ENCODE measurements around the gene KCNK16.

Gene KCNK16

DNA sequence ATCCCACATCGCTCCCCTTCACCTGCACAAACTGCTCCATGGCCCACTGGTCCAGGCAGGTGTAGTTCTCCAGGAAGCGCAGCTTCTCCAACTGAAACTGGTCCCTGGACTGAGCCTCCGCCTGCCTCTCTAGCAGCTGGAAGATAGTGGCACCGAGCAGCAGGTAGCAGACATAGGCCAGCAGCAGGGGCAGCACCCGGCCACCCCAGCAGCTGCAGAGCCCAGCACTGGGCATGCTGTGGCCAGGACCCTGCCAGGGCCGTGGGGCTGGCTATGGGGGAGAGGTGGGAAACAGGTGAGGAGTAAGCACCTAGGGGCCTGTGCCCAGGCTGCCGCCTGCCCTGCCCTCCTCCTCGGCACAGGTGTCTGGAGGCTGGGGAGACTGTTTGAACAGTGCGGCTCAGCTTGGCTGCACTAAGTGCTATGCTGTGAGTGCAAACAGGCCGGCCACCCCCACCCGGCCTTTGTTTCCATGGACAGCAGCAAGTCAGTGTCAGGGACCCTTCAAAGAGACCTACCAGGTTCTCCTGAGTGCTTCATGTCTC is at the start of gene KCNK16:
Gene KCNK16, minus strand, starts transcription at position 397 of the 545 bp plus-strand sequence. Its CDS starts 162 bp downstream, at position 235.
- no peak for DNase-seq

- no peak for DNase-seq
Observed at GRCh38 chr6:39370390-39370789, 47.9 kb upstream of the KCNK16 start.

- peak in 1 of 51 donors; percentile 18 for DNase-seq
Observed at GRCh38 chr6:39369987-39370386, 47.5 kb upstream of the KCNK16 start.

DNA sequence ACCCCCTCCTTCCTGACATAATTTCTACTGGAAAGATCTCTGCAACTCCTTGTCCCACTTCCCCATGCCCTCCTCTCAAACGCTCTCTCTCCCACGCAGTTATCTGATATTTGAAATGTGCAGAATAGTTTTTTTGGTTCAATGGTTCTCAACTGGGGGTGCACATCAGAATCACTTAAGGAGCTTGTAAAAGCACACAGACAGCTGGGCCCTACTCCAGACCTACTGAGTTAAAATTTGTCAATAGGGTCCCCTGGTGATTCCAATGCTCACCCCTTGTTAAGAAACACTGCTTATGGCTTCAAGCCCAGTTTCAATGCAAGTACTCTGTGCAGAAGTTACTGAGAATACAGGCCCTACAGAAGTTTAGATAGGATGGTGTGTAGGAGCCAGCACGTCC is 45.2 kb upstream of the KCNK16 start:
- no peak for DNase-seq

- DNase-seq, result peak in 39 of 51 donors; percentile 15 to 92 (median 62)
Observed at GRCh38 chr6:39366931-39367618, 44.6 kb upstream of the KCNK16 start.

- no peak for DNase-seq
Observed at GRCh38 chr6:39365281-39366074, 43.0 kb upstream of the KCNK16 start.

DNA sequence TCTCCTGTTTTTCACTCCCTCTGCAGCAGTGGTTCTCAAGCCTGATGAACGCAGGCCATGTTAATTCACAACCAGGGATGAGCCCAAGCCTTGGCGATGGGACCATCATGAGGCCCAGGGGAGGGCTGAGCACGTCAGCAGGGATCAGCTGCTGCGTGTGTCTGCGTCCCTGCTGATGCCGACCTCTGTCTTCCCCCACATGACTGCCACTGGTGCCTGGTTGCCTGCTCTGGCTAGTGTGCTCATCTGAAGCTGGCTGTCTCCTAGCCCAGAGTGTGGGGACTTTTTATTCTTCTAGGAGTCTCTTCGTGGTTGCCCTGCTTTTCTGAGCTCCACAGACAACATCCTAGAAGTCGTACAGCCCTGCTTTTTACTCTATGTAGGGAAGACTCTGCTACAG is 40.8 kb upstream of the KCNK16 start:
- no peak for DNase-seq

DNA sequence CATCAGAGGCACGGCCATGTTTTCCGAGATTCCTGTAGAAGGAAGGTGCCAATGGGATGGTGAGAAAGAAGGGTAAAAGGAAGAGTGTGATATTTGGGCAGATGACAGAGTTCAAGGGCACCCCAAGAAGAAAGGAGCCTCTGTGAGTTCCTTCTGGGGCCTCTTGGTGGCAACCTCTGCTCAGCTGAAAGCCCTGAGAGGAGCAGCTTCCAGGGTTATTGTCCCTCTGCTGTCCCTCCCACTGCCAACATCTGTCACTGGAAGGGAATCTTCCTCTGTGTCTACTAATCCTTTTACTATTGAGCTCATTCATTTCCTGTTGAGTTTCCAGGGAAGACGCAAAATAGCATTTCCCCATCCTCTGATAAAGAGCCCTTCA is 40.0 kb upstream of the KCNK16 start:
- peak in 20 of 51 donors; percentile 15 to 79 (median 44) for DNase-seq

GRCh38 chr6:39361657-39362486 is 39.4 kb upstream of the KCNK16 start:
- peak in 49 of 51 donors; percentile 13 to 81 (median 58) for DNase-seq

DNA sequence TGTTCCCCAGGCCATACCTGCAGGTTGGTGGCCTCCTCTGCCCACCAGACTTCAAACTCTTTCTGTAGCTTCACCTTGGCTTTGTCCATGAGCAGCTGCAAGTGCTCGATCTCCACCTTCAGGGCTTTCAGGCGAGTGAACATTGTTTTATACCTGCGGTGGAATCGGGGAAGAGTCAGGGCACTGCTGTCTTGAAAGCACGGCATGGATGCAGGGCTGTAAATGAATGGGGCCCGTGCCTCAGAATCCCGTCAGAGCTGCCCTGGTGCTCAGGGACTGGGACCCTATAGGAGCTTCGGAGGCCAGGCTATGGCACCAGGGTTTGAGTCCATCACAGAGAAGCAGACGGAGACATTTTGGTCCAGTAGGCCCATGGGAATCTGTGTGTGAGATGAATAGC is 37.9 kb upstream of the KCNK16 start:
- no peak for DNase-seq

DNA sequence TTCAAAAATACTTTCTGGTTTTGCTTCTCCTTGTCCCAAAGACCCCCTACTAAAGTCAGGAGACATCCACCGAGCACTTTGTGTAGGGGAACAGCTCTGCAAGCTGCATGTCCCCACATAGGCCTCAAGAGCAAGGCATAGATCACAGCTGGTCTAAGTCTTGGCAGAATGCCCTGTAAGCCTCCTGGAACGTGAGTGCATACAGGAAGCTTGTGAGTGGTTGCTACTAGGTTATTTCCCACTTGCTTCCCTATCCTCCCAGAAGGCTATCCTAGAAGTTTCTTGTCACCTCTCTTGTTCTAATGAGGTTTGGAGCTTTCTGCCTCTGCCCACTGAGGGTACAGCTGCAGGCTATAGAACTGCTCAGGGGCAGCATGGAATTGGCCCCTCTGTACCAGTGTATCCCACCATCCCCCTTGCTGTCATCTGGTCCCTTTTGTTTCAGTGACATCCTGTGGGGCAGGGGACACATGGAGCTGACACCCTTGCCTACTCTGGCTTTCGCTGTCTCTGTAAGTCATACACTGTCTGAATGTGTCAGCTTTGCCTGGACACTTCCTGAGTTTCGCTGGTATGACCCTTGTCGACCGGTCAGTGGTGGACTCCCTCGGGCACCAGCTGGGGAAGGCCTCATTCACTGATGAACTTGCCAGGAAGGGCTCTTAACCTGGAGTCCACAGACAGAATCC is 35.6 kb upstream of the KCNK16 start:
- no peak for DNase-seq

- no peak for DNase-seq
Observed at GRCh38 chr6:39353698-39354315, 31.3 kb upstream of the KCNK16 start.

DNA sequence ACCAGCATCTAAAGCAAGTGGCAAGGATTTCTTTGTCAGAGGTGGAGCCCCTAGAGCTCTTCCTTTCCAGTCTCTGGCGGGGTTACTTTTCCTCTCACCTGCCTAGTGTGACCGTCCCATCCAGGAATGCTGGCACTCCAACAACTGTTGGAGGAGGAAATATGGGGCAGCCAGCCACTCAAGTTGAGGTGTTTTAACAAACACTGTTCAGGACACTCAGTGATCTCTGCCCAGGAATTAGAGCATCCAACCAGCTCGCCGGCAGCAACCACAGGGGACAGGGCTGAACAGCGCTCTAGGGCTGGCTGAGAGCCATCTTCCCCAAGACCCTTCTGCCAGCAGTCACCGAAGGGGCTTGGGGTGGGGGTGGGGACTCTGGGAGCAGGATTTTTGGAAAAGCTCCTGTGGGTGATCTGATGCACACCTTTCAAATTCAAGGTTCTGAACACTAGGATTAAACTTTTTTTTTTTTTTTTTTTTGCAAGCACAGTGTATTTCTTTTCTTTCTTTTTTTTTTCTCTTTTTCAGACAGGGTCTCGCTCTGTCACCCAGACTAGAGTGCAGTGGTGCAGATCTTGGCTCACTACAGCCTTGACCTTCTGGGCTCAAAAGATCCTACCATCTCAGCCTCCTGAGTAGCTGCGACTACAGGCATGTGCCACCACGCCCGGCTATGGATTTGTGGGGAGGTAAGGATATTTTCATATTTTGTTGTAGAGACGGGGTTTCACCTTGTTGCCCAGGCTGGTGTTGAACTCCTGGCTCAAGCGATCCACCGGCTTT is 28.4 kb upstream of the KCNK16 start:
- no peak for DNase-seq

DNA sequence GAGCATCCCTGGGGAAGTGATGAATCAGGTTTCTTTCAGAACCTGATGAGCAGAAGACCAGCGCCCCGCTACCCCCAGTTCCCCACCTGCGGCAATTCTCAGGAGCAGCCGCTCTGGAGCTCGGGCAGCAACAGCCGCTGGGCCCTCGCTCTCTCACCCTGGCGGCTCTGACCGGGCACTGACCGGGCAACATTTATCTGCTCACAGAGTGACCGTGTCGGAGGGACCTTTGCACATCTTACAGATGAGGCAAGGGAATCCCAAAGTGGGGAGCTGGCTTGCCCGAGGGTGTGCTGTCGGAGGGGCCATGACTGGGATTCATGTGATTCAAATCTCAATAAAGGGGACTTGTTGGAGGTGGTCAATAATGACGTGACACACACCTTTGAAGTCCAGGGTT is 26.2 kb upstream of the KCNK16 start:
- no peak for DNase-seq

DNA sequence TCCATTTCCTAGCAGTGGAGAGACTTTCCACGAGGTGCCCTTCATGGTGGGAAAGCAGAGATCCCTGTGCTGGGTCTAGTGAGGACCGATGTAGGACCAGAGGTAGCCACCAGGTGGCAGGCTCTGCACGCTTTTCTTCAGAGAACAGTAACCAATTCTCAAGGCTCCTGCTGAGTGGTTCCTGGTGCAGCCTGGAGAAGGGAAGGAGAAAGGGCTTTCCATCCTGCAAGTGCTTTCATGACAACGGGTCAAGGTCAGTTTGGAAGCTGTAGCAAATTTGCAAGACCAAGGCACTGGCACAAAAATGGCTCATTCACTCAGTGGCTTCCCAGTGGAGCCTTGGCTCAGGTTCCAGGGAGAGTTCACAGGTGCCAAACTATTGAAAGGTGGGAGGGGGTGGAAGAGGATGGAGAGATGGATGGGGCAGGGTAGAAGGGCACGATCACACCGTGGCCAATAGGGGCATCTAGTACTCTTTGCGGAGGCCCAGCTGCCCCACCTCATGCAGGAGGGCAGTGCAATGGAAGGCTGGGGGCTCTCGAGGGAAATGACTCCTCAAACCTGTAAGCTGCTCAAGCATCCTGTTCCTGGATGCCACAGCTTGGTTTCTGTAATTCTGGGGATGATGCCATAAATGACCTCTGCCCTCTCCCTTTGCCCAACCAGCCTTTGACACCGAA is 25.5 kb upstream of the KCNK16 start:
- DNase-seq, result peak in 42 of 51 donors; percentile 8 to 76 (median 49)

- no peak for DNase-seq
Observed at GRCh38 chr6:39347206-39347605, 24.7 kb upstream of the KCNK16 start.

- no peak for DNase-seq
Observed at GRCh38 chr6:39344821-39345280, 22.3 kb upstream of the KCNK16 start.

- no peak for DNase-seq
Observed at GRCh38 chr6:39343396-39343870, 20.9 kb upstream of the KCNK16 start.

All from hypothalamus (tissue), 51 donors.